GM21529 (cell line): Measurements from ENCODE around the gene RHOBTB3.
"Not testable (repeated sequence)": the region's sequence is repeated elsewhere in the genome, so short reads cannot be mapped to it uniquely, and the experiment has no call there.

Experiments used
- ATAC-seq: cut with Tn5 transposase; IDR thresholded peaks from one replicate; pipeline ENCODE4 v1.9.1; 2021; ENCODE audit not compliant: unreplicated experiment

The RHOBTB3 gene

DNA sequence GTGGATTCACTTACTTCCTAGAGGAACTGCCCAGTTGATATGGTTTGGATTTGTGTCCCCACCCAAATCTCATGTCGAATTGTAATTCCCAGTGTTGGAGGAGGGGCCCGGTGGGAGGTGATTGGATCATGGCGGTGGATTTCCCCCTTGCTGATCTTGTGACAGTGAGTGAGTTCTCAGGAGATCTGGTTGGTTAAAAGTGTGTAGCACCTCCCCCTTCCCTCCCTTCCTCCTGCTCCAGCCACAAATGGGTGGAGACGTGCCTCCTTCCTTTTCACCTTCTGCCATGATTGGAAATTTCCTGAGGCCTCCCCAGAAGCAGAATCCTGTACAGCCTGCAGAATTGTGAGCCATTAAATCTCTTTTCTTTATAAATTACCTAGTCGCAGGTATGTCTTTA, 17.9 kb upstream of the RHOBTB3 start:
- not testable (repeated sequence) for ATAC-seq

DNA sequence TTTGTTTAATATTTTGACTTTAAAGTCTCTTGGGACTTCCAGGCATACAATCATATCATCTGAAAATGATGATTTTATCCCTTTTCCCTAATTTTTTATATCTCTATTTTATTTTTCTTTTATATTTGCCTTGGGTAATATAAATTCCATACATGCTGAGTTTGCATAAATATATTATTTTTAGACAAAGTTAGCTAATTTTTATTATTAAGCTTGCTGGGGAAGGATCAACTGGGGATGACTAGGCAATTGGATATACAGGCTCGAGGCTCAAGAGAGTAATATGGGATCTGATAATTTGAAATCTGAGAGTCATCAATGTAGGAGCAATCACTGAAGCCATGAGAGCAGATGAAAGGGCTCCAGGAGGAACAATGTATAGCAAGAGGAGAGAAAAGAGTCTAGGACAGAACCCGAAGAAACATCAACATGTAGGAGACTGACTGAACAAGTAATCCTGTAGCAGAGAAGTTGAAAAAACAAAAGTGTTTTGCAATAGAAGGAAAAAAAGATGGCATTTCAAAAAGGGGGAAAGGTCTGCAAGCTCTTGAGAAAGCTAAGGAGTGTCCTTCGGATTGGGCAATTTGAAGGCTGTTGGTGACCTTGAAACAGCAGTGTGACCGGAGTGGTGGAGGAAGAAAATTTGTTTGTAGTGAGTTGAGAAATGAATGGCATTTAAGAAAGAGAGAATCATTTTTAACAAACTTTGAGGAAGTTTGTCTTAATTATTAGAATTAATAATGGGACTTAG, 17.0 kb upstream of the RHOBTB3 start:
- no peak for ATAC-seq

DNA sequence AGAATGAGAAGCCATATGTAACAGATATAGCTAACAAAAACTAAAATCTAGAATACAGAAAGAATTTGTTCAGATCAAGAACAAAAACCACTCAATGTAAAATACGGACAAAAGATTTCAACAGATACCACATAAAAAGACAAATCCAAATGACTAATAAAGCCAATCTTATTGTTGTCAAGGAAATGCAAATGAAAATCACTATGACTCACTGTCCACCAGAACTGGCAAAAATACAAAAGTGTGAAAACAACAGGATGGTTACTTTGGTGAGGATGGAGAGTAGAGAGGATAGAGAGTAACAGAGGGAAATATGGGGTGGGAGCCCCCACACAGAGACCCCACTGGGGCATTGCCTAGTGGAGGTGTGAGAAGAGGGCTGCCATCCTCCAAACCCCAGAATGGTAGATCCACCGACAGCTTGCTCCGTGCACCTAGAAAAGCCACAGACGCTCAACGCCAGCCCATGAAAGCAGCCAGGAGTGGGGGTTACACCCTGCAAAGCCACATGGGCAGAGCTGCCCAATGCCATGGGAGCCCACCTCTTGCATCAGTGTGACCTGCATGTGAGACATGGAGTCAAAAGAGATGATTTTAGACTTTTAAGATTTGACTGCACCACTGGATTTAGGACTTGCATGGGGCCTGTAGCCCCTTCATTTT, 15.2 kb upstream of the RHOBTB3 start:
- no peak for ATAC-seq

DNA sequence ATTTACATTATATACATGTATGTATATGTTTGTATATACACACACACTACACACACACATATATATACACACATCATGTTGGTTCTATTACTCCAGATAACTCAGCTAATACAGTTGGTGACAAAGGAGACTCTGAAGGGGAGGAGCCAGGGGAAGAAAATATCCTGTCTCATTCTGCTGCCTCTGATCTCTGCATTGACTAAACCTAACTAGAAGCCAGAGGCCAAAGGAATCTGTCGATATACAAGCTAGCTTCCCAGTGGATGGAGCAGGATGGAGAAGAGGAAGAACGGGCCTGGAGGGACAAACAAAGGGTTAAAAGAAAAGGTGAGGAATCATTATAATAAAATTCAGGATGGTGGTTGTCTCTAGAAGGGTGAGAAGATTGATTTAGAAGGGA, 13.7 kb upstream of the RHOBTB3 start:
- ATAC-seq: no peak

DNA sequence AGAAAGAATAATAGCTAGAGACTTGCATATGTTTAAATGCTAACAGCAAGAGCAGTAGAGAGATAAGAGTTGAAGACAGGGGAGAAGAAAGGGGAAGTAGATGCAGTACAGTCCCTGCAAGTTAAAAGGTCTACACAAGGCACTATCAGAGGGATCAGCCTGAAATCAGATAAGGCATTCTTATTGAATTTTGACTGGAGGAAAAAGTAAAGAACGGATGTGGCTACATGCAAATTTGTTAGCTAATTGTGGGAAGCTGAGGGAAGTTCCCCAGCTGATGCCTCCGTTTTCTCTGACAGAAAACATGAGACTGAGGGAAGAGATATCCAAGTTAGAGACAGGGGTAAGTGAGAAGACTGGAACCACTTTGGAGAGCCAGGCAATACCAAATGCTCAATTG, 12.9 kb upstream of the RHOBTB3 start:
- peak; percentile 92 for ATAC-seq

DNA sequence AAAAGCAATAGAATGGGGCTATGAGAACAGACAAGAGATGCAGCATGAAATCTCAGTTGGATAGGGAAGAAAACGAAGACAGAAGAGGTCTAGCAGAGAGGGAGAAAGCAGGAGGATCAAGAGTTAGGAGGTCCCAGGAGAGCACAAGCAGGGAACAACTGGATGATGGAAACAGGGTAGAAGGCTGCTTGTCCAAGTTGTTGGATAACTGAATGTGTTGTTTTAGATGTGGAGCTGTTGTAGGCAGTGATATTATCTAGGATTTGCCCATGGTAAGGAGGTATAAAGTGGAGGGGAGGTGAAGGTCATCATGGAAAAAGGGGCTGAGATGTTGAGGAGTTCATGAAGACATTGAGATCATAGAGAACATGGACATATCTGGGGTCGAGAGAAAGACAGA, 12.4 kb upstream of the RHOBTB3 start:
- ATAC-seq: no peak

DNA sequence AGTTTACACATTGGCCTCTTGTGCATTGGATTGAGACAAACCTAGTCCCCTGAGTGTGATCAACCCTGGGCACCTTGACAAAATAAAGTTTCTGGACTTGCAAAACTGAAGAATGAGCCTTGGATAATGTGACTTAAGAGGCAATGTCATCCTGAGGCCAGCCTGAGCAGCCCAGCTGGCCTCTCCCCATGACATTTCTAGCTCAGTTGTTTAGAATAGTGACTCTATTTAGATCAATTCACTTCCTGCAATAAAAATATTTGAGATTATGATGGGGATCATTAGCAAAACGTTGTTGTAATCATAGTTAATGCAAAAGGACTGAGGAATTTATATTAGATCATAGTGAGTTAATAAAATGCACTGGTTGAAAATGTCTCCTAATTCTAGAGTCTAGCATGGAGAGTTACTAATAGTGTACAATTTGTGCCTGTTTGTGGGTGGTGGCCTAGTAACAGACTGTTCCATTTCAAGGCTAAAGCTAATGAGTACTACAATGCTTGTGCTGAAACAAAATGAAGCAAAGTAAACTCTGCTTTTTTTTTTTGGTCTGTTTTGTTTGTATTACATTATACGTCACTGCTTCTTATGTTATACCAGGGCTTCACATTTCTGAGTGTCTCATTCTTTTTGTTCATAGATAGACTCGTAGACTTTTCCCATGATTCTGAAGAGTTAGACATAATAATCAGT, 10.9 kb upstream of the RHOBTB3 start:
- no peak for ATAC-seq

DNA sequence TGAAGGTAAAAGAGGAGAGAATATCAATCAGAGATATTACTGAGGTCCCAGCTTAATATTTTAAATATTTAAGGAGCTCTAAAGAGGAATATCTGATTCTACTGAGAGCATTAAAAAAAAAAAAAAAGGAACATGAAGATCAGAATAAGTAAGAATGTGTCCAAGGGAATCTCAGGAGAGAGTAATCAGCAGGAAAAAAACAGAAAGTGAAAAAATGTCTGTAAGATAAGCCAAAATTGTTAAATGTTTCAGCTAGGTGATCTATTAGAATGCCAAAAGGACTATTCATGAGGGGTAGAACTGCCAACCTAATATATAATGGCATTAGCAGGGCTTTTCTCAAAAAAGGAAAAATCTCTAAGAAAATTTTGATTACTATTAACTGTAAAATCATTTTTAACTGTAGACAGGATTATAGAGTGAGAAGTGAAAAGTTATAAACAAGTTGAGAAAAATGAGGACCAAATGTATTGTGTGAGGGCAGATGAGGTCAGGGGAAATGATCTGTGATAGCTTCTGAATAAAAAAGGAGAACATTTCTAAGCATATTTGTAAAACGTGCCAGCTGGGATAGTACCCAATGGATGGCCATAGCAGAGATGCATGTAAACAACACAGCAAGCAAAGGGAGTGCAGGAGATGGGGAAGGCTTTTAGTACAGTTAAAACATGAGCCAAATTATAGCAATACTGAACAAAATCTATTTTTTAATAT, 9.4 kb upstream of the RHOBTB3 start:
- ATAC-seq: no peak

DNA sequence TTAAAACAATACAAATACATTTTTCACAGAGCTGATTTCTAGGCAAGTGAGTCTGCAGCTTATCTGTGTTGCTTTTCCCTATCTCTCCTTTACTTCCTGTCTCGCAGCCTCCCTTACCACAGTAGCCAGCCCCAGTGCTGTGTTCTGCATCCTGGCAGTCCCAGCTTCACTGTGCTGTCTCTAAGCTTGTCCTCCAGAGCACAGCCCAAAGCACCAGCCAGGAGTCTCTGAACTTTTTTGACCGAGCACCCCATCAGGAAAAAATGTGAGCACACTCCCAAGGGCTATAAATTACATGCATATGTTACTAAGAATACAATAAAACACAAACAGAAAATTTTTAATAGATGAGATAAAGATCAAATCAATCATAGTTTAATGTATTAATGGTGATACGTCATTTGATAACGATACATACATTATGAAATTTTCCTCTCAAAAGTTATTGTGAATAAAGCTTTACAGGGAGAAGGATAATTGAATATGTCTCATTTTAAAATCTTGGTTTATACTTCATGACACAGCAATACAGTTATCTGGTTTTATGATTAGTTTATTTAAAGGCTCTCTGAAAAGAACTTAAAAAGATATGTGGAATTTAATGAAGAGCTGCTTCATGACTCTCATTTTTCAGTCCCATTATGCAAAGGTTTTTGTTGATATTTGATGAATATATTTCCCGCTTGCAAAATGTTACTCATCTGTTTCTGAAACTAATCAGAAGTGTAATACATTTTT, 7.3 kb upstream of the RHOBTB3 start:
- ATAC-seq: no peak

DNA sequence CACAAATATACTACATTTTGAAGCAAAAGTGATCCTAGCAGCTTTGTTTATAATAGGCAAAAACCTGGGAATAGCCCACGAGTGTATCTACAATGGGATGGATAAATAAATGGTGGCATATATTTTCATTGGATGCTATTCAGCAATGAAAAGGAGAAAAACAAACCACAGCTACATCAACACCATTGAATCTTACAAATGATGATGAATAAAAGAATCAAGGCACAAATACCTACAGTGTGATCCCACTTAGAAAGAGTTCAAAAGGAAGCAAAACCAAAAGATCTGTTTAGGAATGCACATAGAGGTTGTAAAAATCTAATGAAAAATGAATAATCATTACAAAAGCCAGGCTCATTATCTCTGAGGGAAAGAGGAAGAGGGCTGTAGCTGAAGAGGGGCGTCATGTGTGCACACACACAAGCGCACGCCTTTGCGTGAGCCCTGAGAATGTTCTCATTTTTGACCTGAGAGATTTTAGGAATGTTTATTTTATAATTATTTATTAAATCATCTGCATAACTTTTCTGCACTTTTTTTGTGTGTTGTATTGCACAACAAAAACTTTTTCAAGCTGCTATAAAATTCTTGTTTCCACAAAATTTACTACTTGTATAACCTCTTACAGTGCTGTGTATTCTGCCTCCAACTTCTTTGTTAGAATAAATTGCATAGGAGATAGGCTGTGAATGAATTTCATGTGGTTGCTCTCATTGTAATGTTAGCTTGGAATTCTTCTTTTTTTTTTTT, 5.9 kb upstream of the RHOBTB3 start:
- no peak for ATAC-seq

DNA sequence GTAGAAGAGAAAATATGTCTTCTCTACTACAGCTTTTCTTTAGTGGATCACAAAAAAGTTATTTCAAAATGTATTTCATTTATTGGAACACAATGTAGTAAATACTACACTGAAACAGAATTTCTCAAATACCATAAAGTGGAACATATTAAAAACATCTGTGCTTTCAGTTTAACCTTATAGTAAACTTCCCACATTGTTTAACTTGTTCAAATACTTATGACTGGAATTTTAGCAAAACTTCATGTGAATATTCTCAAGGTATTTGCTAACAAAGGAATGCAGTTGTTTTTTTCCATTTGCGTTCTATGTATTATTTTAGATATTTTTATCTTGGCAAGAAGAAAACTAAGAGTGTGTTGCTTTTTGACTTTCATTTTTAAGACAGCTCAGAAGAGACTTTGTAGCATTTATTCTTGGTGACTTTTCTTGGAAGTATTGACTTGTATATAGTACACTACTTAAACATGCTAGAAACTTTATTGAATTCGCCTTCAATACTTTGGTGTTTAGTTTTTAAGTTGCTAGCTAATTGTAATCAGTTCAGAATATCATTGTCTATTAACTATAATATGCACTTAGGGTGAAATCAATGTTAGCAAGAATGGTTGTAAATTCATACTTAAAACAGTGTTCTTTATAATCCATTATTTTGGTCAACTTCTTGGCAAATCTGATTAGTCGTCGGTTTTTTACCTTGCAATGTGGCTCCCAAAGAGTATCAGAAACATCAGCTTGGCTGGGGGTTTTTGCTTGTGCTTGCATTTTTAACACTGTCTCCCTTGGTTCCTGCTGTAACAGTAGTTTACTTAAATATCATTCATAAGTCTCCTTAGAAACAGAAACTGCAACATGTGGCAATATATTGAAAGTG, 5.0 kb upstream of the RHOBTB3 start:
- ATAC-seq: no peak

DNA sequence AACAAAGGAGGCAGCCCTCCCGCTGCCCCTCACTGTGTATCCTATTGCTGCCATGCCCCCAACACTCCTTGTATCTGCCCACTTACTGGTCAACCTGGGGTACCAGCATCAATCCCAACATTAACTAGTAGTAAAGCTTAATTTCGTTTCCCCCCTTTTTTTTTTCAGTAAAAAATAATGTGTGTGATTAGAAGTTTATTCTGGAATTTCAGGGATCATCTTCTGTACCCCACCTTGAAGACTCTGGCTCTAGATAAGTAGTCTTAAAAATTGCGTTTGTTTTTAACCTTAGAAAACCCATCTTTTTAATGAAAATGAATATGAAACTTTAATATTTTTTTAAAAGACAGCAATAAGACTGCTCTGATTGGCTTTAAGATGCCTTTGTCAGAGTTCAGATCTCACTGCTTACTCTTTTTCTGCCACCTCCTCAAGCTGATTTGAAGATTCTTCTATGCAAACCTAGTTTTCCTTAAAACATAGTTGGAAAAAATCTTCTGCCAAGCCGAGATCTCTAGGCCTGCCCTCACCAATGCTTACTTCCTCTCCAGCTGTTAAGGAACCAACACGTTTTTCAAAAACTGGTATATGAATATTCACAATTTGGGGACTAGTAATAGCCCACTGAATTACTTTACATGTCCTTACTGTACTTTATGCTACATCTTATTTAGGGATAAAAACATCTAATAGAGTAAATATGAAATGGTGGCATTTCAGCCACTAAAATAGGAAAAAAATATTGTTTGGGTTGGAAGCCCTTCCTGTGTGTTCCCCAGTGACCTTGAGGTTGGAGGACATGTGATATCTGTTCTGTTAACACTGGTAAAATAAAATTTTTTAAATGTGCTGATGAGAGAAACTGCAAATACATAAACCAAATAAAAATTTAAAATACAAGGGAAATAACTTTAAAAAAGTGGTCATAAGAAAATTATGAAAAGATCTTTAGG, 4.0 kb upstream of the RHOBTB3 start:
- no peak for ATAC-seq

DNA sequence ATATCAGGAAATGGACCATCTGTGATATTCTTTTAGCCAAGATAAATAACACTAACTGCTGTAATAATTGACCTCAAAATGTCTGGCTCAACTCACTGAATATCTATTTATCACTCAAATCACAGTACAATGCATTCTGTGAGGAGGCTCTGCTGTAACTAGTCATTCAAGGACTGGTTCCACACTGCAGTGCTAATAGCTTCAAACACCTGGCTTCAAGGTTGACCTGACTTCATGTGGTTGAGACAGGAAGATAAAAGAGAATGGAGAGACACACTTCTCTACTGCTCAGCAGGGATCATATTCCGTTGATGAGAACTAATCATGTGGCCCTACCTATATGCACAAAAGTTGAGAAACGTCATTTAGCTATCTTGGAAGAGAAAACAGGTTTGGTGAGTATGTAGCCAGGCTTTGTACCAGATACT, 3.4 kb upstream of the RHOBTB3 start:
- no peak for ATAC-seq

DNA sequence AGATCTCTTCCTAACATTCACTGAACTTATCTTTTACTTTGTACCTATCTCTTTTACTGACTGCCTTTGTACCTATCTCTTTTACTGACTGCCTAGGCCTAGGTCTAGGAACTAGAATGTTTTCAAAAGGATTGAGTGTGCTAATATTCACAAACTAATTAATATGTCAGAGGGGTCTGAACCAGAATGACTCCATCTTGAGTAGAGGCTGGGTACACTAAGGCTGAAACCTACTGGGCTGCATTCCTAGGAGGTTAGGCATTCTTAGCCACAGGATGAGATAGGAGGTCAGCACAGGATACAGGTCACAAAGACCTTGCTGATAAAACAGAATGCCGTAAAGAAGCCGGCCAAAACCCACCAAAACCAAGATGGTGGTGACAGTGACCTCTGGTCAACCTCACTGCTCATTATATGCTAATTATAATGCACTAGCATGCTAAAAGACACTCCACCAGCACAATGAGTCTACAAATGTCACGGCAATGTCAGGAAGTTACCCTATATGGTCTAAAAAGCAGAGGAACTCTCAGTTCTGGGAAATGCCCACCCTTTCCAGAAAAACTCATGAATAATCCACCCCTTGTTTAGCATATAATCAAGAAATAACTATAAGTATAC, 2.5 kb upstream of the RHOBTB3 start:
- no peak for ATAC-seq

DNA sequence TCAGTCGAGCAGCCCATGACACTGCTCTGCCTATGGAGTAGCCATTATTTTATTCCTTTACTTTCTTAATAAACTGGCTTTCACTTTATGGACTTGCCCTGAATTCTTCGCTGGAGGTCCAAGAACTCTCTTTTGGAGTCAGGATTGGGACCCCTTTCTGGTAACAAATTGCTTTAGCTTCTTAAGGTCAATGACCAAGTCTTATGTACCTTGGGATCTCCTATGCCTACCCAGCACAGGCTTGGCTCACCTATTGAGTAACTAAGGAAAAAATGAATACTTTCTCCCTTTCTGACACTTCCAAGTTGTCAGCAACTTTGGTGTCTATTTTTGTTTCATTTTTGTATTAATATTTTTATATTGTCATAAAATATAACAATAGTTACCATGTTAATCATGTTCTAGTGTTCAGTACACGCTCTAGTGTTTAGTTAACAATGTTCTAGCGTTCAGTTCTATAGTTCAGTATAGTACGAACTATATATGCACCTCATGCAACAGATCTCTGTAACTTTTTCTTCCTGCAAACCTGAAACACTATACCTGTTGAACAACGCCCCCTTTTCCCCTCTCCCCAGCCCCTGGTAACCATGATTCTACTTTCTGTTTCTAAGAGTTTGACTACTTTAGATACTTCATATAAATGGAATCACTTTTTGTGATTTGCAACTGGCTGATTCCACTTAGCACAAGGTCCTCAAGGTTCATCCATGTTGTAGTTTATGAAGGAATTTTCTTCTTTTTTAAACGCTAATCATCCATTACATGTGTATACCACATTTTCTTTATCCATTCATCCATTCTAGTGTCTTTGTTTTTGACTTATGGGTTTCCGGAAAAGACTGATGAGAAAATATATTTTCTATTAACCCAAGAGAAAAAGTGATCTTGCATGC, 1.8 kb upstream of the RHOBTB3 start:
- ATAC-seq: no peak

DNA sequence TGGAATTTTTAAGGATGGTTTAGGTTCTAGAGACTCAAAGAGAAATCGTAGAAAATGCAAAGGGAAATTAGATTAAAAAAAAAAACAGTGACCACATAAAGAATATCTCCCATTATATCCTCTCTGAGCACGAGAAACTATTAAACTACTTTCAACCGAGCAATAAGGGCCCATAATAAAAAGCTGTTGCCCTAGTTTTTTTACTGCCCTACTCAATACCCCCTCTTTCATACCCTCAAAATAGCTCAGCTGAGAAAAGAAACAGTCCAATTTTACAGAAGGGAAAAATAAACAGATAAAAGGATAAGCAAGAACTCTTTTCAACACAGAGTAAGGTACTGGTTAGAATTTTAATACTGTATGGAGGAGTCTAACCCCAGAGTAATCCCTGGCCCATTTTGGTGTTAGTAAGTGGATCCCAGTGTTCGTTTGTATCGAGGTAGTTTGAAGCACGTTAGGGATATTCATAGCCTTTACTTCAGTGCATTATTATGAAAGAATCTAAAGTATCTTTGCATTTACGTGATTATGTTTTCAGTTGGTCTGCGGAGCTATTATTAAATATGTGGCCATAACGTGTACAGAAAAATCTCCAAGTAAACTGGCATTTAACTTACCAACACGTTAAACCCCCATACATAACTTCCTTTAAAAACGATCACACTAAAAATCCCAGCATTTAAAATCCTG, 980 bp upstream of the RHOBTB3 start:
- ATAC-seq: no peak
